SJCRH30 (cell line): ENCODE results near the gene XXYLT1. TPM values are rescaled to one million over a fixed set of nuclear protein-coding genes. Genes with fewer than 3 reads are reported as not detected.
"Not testable (repeated sequence)": the region's sequence is repeated elsewhere in the genome, so short reads cannot be mapped to it uniquely, and the experiment has no call there.

Experiments
- DNase-seq, 2 experiments: peaks; one replicate each; pipeline ENCODE4 v3.0.0-alpha.2; 2015 to 2020
- H3K27ac ChIP-seq: fragments of 250-450 bp; sonication (Bioruptor Pico); 2 replicates; pipeline ENCODE4 v1.5.1; 2020; ENCODE audit warnings: mild to moderate bottlenecking, moderate library complexity
- H3K27me3 ChIP-seq: fragments of 250-450 bp; sonication (Bioruptor Pico); 2 replicates; pipeline ENCODE4 v1.5.1; 2020; ENCODE audit warnings: mild to moderate bottlenecking, moderate library complexity
- H3K36me3 ChIP-seq: fragments of 250-450 bp; sonication (Bioruptor Pico); 2 replicates; pipeline ENCODE4 v1.5.1; 2020; ENCODE audit warnings: mild to moderate bottlenecking, moderate library complexity
- H3K4me1 ChIP-seq: fragments of 250-450 bp; sonication (Bioruptor Pico); 2 replicates; pipeline ENCODE4 v1.5.1; 2020; ENCODE audit warnings: mild to moderate bottlenecking, moderate library complexity
- H3K4me3 ChIP-seq: fragments of 250-450 bp; sonication (Bioruptor Pico); 2 replicates; pipeline ENCODE4 v1.5.1; 2020; ENCODE audit warnings: mild to moderate bottlenecking, moderate library complexity
- H3K9me3 ChIP-seq: fragments of 250-450 bp; sonication (Bioruptor Pico); replicated peaks from 2 replicates; pipeline ENCODE4 v1.5.1; 2020; ENCODE audit warnings: mild to moderate bottlenecking, moderate library complexity
- total RNA-seq: library from RNA; depleted of rRNA; stranded (reverse); fragments of >200 nt; shearing (Covaris generic); gene quantifications from 2 replicates; pipeline ENCODE4 v1.2.3, GENCODE V29; 2014

The XXYLT1 gene
- total RNA-seq, 1 experiment from 2014 or later, result 18.8 TPM

- Histone ChIP-seq H3K27me3 (no peaks in the 10 kb centered on the region), H3K9me3 (no peaks in the 10 kb centered on the region), H3K27ac (no peak overlapping the region), H3K4me3 (no peak overlapping the region), H3K4me1 (no peaks in the 10 kb centered on the region), H3K36me3 (no peaks in the 10 kb centered on the region)
- DNase-seq, result no peak
These were observed 209.0 kb downstream of the XXYLT1 start for GRCh38 chr3:195061756-195062655.

- Histone ChIP-seq H3K4me3 (no peak overlapping the region), H3K4me1 (no peaks in the 10 kb centered on the region), H3K9me3 (no peaks in the 10 kb centered on the region), H3K27ac (no peak overlapping the region), H3K27me3 (no peaks in the 10 kb centered on the region), H3K36me3 (no peaks in the 10 kb centered on the region)
- DNase-seq, result no peak
These were observed 210.2 kb downstream of the XXYLT1 start for GRCh38 chr3:195060531-195061291.

GRCh38 chr3:195060217-195060481 lies 210.8 kb downstream of the XXYLT1 start:
- Histone ChIP-seq H3K27ac (no peak overlapping the region), H3K4me1 (no peaks in the 10 kb centered on the region), H3K9me3 (no peaks in the 10 kb centered on the region), H3K4me3 (no peak overlapping the region), H3K36me3 (no peaks in the 10 kb centered on the region), H3K27me3 (no peaks in the 10 kb centered on the region)
- no peak for DNase-seq

GRCh38 chr3:195059471-195060216 lies 211.3 kb downstream of the XXYLT1 start:
- no peak overlapping the region for H3K4me3 ChIP-seq
- H3K27ac ChIP-seq, result no peak overlapping the region
- no peak for DNase-seq
- no peaks in the 10 kb centered on the region for H3K4me1 ChIP-seq
- H3K36me3 ChIP-seq, result no peaks in the 10 kb centered on the region
- H3K27me3 ChIP-seq, result no peaks in the 10 kb centered on the region
- H3K9me3 ChIP-seq, result no peaks in the 10 kb centered on the region

GRCh38 chr3:195059006-195059350 lies 212.0 kb downstream of the XXYLT1 start:
- Histone ChIP-seq H3K36me3 (no peaks in the 10 kb centered on the region), H3K27me3 (no peaks in the 10 kb centered on the region), H3K4me3 (no peak overlapping the region), H3K9me3 (no peaks in the 10 kb centered on the region), H3K27ac (no peak overlapping the region), H3K4me1 (no peaks in the 10 kb centered on the region)
- no peak for DNase-seq

- H3K4me3 ChIP-seq, result no peak overlapping the region
- no peaks in the 10 kb centered on the region for H3K9me3 ChIP-seq
- H3K27me3 ChIP-seq, result no peaks in the 10 kb centered on the region
- H3K27ac ChIP-seq, result no peak overlapping the region
- no peaks in the 10 kb centered on the region for H3K36me3 ChIP-seq
- no peak for DNase-seq
- H3K4me1 ChIP-seq, result no peaks in the 10 kb centered on the region
These were observed 212.5 kb downstream of the XXYLT1 start for GRCh38 chr3:195058336-195059005.

- Histone ChIP-seq H3K27me3 (no peaks in the 10 kb centered on the region), H3K9me3 (no peaks in the 10 kb centered on the region), H3K36me3 (no peaks in the 10 kb centered on the region), H3K4me1 (no peaks in the 10 kb centered on the region), H3K27ac (no peak overlapping the region), H3K4me3 (no peak overlapping the region)
- DNase-seq, result no peak
These were observed 213.2 kb downstream of the XXYLT1 start for GRCh38 chr3:195057716-195058115.

- DNase-seq, result no peak
- no peaks in the 10 kb centered on the region for H3K36me3 ChIP-seq
- no peaks in the 10 kb centered on the region for H3K4me1 ChIP-seq
- H3K27ac ChIP-seq, result no peak overlapping the region
- no peak overlapping the region for H3K4me3 ChIP-seq
- no peaks in the 10 kb centered on the region for H3K9me3 ChIP-seq
- no peaks in the 10 kb centered on the region for H3K27me3 ChIP-seq
These were observed 214.5 kb downstream of the XXYLT1 start for GRCh38 chr3:195056506-195056905.

GRCh38 chr3:195054311-195054710 lies 216.6 kb downstream of the XXYLT1 start:
- Histone ChIP-seq H3K4me3 (no peak overlapping the region), H3K9me3 (no peaks in the 10 kb centered on the region), H3K27me3 (no peaks in the 10 kb centered on the region), H3K4me1 (no peaks in the 10 kb centered on the region), H3K27ac (no peak overlapping the region), H3K36me3 (no peaks in the 10 kb centered on the region)
- DNase-seq, result no peak

GRCh38 chr3:195052939-195053338 lies 218.0 kb downstream of the XXYLT1 start:
- Histone ChIP-seq H3K27ac (no peak overlapping the region), H3K27me3 (no peaks in the 10 kb centered on the region), H3K9me3 (no peaks in the 10 kb centered on the region), H3K4me1 (no peaks in the 10 kb centered on the region), H3K36me3 (no peaks in the 10 kb centered on the region), H3K4me3 (no peak overlapping the region)
- DNase-seq, result no peak

GRCh38 chr3:195050296-195050695 lies 220.7 kb downstream of the XXYLT1 start:
- H3K27ac ChIP-seq, H3K4me3 ChIP-seq, H3K4me1 ChIP-seq, H3K36me3 ChIP-seq, H3K27me3 ChIP-seq, H3K9me3 ChIP-seq, DNase-seq: not testable (repeated sequence)

GRCh38 chr3:195048059-195048905 lies 222.7 kb downstream of the XXYLT1 start:
- H3K27me3 ChIP-seq, result no peaks in the 10 kb centered on the region
- no peaks in the 10 kb centered on the region; the same call in 1 of the 2 replicates for H3K4me1 ChIP-seq
- H3K27ac ChIP-seq, result no peak overlapping the region
- no peak for DNase-seq
- H3K9me3 ChIP-seq, result no peaks in the 10 kb centered on the region
- H3K4me3 ChIP-seq, result no peak overlapping the region
- H3K36me3 ChIP-seq, result no peaks in the 10 kb centered on the region

GRCh38 chr3:195047536-195047935 lies 223.4 kb downstream of the XXYLT1 start:
- H3K36me3 ChIP-seq, result no peaks in the 10 kb centered on the region
- H3K27ac ChIP-seq, result no peak overlapping the region
- H3K4me3 ChIP-seq, result no peak overlapping the region
- no peaks in the 10 kb centered on the region for H3K27me3 ChIP-seq
- no peak for DNase-seq
- no peaks in the 10 kb centered on the region for H3K9me3 ChIP-seq
- H3K4me1 ChIP-seq, result no peaks in the 10 kb centered on the region; the same call in 1 of the 2 replicates

- Histone ChIP-seq H3K4me3 (no peak overlapping the region), H3K36me3 (no peaks in the 10 kb centered on the region), H3K27me3 (no peaks in the 10 kb centered on the region), H3K27ac (no peak overlapping the region), H3K9me3 (no peaks in the 10 kb centered on the region), H3K4me1 (no peaks in the 10 kb centered on the region; the same call in 1 of the 2 replicates)
- peak; percentile 44 to 51 for DNase-seq
These were observed 224.5 kb downstream of the XXYLT1 start for GRCh38 chr3:195046441-195046840.
